ENCODE data around the gene TMEM150A.

DNA sequence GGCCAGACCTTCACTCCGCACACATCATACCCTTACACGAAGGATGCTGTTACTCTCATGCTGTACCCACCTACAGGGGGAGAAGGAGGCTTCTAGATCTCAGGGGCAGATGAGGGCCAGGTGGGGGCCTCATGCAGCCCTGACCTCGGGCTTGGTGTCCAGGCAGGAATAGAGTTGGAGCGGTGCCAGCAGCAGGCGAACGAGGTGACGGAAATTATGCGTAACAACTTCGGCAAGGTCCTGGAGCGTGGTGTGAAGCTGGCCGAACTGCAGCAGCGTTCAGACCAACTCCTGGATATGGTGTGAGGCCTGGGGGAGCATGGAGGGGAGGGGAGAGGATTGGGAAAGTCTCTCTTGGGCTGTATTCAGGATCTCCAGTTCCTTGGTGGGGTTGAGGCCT lies 10.9 kb downstream of the TMEM150A start:
- TF ChIP-seq, protein P1, sequence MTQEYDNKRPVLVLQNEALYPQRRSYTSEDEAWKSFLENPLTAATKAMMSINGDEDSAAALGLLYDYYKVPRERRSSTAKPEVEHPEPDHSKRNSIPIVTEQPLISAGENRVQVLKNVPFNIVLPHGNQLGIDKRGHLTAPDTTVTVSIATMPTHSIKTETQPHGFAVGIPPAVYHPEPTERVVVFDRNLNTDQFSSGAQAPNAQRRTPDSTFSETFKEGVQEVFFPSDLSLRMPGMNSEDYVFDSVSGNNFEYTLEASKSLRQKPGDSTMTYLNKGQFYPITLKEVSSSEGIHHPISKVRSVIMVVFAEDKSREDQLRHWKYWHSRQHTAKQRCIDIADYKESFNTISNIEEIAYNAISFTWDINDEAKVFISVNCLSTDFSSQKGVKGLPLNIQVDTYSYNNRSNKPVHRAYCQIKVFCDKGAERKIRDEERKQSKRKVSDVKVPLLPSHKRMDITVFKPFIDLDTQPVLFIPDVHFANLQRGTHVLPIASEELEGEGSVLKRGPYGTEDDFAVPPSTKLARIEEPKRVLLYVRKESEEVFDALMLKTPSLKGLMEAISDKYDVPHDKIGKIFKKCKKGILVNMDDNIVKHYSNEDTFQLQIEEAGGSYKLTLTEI (CRISPR knock-in tag; conservative IDR thresholded peaks at IDR 0.05), result no peak
- TF ChIP-seq TBX3 (IDR thresholded peaks at IDR 0.05; ENCODE audit: borderline replicate concordance) (no peak), ZIK1 (CRISPR knock-in tag; IDR thresholded peaks at IDR 0.05; ENCODE audit: borderline replicate concordance, low read depth) (no peak), ELF4 (CRISPR knock-in tag; IDR thresholded peaks at IDR 0.05; ENCODE audit: borderline replicate concordance) (no peak), SIN3A (IDR thresholded peaks at IDR 0.05; ENCODE audit: borderline replicate concordance, low read depth, low read length) (no peak), ZNF10 (CRISPR knock-in tag; IDR thresholded peaks at IDR 0.05; ENCODE audit: borderline replicate concordance, low read depth) (no peak), ERF (CRISPR knock-in tag; IDR thresholded peaks at IDR 0.05) (no peak), DMAP1 (CRISPR knock-in tag; IDR thresholded peaks at IDR 0.05) (no peak), ZNF556 (CRISPR knock-in tag; IDR thresholded peaks at IDR 0.05; ENCODE audit: borderline replicate concordance) (no peak), NR2F1 (CRISPR knock-in tag; IDR thresholded peaks at IDR 0.05) (no peak), ARHGAP35 (CRISPR knock-in tag; IDR thresholded peaks at IDR 0.05; ENCODE audit: borderline replicate concordance) (no peak)
- TF ChIP-seq, protein P2, sequence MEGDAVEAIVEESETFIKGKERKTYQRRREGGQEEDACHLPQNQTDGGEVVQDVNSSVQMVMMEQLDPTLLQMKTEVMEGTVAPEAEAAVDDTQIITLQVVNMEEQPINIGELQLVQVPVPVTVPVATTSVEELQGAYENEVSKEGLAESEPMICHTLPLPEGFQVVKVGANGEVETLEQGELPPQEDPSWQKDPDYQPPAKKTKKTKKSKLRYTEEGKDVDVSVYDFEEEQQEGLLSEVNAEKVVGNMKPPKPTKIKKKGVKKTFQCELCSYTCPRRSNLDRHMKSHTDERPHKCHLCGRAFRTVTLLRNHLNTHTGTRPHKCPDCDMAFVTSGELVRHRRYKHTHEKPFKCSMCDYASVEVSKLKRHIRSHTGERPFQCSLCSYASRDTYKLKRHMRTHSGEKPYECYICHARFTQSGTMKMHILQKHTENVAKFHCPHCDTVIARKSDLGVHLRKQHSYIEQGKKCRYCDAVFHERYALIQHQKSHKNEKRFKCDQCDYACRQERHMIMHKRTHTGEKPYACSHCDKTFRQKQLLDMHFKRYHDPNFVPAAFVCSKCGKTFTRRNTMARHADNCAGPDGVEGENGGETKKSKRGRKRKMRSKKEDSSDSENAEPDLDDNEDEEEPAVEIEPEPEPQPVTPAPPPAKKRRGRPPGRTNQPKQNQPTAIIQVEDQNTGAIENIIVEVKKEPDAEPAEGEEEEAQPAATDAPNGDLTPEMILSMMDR (CRISPR knock-in tag; IDR thresholded peaks at IDR 0.05), result no peak
